ENCODE data around the gene ZNF740. TPM values are rescaled to one million over a fixed set of nuclear protein-coding genes. Genes with fewer than 3 reads are reported as not detected.
A peak's percentile ranks its signal among the peaks of the same experiment; 100 is the strongest.

ZNF740 gene
- total and polyA plus RNA-seq, 2 of the 4 experiments (the other 2 are of a cell fraction), result 13.1 to 14.0 TPM

DNA sequence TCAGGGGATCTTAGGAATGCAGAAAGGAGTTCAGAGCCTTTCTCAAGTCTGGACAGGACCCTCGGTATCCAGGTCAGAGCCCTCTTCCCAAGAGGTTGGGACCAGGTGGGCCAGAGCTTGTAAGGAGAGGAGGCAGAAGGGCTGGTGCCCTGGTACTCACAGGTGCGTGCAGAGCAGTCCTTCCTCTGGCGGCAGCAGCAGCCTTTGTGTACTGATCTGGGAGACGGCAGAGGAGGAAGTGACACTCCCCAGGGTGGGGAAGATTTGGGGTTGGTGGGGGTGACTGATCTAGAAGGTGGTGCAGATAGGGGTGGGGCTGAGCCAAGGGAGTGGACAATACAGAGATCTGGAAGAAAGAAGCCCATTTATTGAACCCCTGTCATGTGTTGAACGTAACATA lies 26.5 kb downstream of the ZNF740 start, which contains the start of gene ITGB7:
Gene ITGB7 (minus strand): TSS at position 210 of the 400 bp plus-strand sequence. CDS start 6,808 bp downstream, outside the sequence.
- peak within 1 kb of the TSS; percentile 62 for H3K18ac ChIP-seq (ENCODE audit: low read depth, low read length)
- H3K4me3 ChIP-seq (ENCODE audit: insufficient read depth, low read depth, low read length), result no peak within 1 kb of the TSS
- H3K9me3 ChIP-seq (ENCODE audit: control insufficient read depth, insufficient read depth, low read length), result no peaks in the 10 kb centered on the region
- H3K27ac ChIP-seq (ENCODE audit: insufficient read depth, low read length), result peak within 1 kb of the TSS; percentile 55; the same call in 1 of the 2 replicates
- H3K14ac ChIP-seq (replicated peaks; ENCODE audit: low read depth, low read length), result peak within 1 kb of the TSS; percentile 83
- no peaks in the 10 kb centered on the region for H3K27me3 ChIP-seq (ENCODE audit: control insufficient read depth, insufficient read depth, low read length)
- peak within 1 kb of the TSS; percentile 66 for H2AK5ac ChIP-seq (ENCODE audit: low read depth, low read length)
- H3K36me3 ChIP-seq (ENCODE audit: control insufficient read depth, insufficient read depth, low read length), result peaks cover 23% of the 10 kb centered on the region
- H2BK20ac ChIP-seq (ENCODE audit: low read depth, low read length), result peak within 1 kb of the TSS; percentile 73
- DNase-seq (no peak), ATAC-seq (ENCODE audit: low read depth) (no peak)
- dilution Hi-C loops (cut with HindIII; ENCODE audit: low sequenced_read_pairs, unreplicated experiment), result no loop called here
- H4K91ac ChIP-seq (ENCODE audit: insufficient read depth, low read depth, low read length), result peak within 1 kb of the TSS; percentile 76
- peak within 1 kb of the TSS; percentile 12; the same call in 1 of the 2 replicates for H3K9ac ChIP-seq (ENCODE audit: low read depth, low read length)
- peak within 1 kb of the TSS; percentile 12 to 82 for H4K8ac ChIP-seq (ENCODE audit: low read depth in 2 of 2, low read length in 2 of 2)
- H3K23ac ChIP-seq (ENCODE audit: low read depth, low read length), result peak within 1 kb of the TSS; percentile 56
- H2BK120ac ChIP-seq (ENCODE audit: low read depth, low read length), result peak within 1 kb of the TSS; percentile 88
- H3K4me2 ChIP-seq (ENCODE audit: low read depth, low read length), result no peak within 1 kb of the TSS; the same call in 1 of the 2 replicates
- intact Hi-C loops (cut with micrococcal nuclease), result no loop called here
- peak within 1 kb of the TSS; percentile 88 for H3K4ac ChIP-seq (ENCODE audit: low read depth, low read length)
- CTCF ChIA-PET, result interaction anchor here (1.6 kb wide), 1 partner anchor 10 kb away, joined by 4 read pairs; no protein-coding TSS in a partner anchor
- peak within 1 kb of the TSS; percentile 82 for H2AK9ac ChIP-seq (replicated peaks; ENCODE audit: low read depth, low read length, poor library complexity)
- H3K79me1 ChIP-seq (ENCODE audit: low read depth in 1 of 2, low read length in 2 of 2), result peaks cover 0 to 2% of the 10 kb centered on the region in 2 experiments; a peak in 2 of 4 replicates
- POLR2A ChIA-PET (ENCODE audit: unreplicated experiment), result no interaction called here
- no peaks in the 10 kb centered on the region for H4K20me1 ChIP-seq (ENCODE audit: insufficient read depth, low read length)
- no TSS peak for BruUV-seq (replicated peaks)
- WGBS, 2 experiments (ENCODE audit: extremely low coverage in 2 of 2, insufficient read length in 1 of 2), result 67% methylated on average over 2 of the region's 5 CpGs; no CpG with 5 or more reads in 1 of the 2 experiments
- H4K5ac ChIP-seq (ENCODE audit: low read depth, low read length), result peak within 1 kb of the TSS; percentile 70
- peak within 1 kb of the TSS; percentile 69 for H2AFZ ChIP-seq (replicated peaks; ENCODE audit: low read length, poor library complexity)
- H2BK5ac ChIP-seq (ENCODE audit: low read depth, low read length, poor library complexity, severe bottlenecking), result peak within 1 kb of the TSS; percentile 61
- peaks cover 8% of the 10 kb centered on the region for H3K4me1 ChIP-seq (ENCODE audit: control insufficient read depth, insufficient read depth, low read length)
- TF ChIP-seq CEBPB (IDR thresholded peaks at IDR 0.05; ENCODE audit: low read depth, low read length) (no peak), BHLHE40 (IDR thresholded peaks at IDR 0.05; ENCODE audit: low read depth, low read length) (no peak), FOS (IDR thresholded peaks at IDR 0.05; ENCODE audit: low read depth, low read length) (no peak), USF2 (IDR thresholded peaks at IDR 0.05; ENCODE audit: low read depth, low read length) (no peak), RAD21 (IDR thresholded peaks at IDR 0.05; ENCODE audit: low read length) (no peak), RFX5 (IDR thresholded peaks at IDR 0.05; ENCODE audit: low read depth, low read length) (no peak), CHD1 (IDR thresholded peaks at IDR 0.05; ENCODE audit: low read depth, low read length) (no peak), POLR2A (IDR thresholded peaks at IDR 0.05; ENCODE audit: low read depth, low read length) (no peak), NFE2L2 (IDR thresholded peaks at IDR 0.05; ENCODE audit: low read depth, low read length) (no peak), MAZ (IDR thresholded peaks at IDR 0.05; ENCODE audit: borderline replicate concordance, low read depth, low read length) (no peak), RCOR1 (IDR thresholded peaks at IDR 0.05; ENCODE audit: insufficient replicate concordance, low read length) (no peak), ELK1 (IDR thresholded peaks at IDR 0.05; ENCODE audit: borderline replicate concordance, low read depth, low read length) (no peak), MXI1 (IDR thresholded peaks at IDR 0.05; ENCODE audit: borderline replicate concordance, low read depth, low read length) (no peak), MAFK (IDR thresholded peaks at IDR 0.05; ENCODE audit: low read depth, low read length) (no peak), SMC3 (IDR thresholded peaks at IDR 0.05; ENCODE audit: low read depth, low read length) (no peak)
- TF ChIP-seq, protein P1, sequence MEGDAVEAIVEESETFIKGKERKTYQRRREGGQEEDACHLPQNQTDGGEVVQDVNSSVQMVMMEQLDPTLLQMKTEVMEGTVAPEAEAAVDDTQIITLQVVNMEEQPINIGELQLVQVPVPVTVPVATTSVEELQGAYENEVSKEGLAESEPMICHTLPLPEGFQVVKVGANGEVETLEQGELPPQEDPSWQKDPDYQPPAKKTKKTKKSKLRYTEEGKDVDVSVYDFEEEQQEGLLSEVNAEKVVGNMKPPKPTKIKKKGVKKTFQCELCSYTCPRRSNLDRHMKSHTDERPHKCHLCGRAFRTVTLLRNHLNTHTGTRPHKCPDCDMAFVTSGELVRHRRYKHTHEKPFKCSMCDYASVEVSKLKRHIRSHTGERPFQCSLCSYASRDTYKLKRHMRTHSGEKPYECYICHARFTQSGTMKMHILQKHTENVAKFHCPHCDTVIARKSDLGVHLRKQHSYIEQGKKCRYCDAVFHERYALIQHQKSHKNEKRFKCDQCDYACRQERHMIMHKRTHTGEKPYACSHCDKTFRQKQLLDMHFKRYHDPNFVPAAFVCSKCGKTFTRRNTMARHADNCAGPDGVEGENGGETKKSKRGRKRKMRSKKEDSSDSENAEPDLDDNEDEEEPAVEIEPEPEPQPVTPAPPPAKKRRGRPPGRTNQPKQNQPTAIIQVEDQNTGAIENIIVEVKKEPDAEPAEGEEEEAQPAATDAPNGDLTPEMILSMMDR (conservative IDR thresholded peaks at IDR 0.05; ENCODE audit: low read depth, low read length), result no peak
- peak within 1 kb of the TSS; percentile 59; the same call in 1 of the 2 replicates for H3K56ac ChIP-seq (ENCODE audit: extremely low read depth, insufficient read depth, low read length)
- peaks cover 20% of the 10 kb centered on the region for H3K9me1 ChIP-seq (ENCODE audit: insufficient read depth, low read length)
- H2BK15ac ChIP-seq (ENCODE audit: low read depth, low read length), result peak within 1 kb of the TSS; percentile 38; the same call in 1 of the 3 replicates
- in situ Hi-C loops (cut with MboI; ENCODE audit: low sequenced_read_pairs), result no loop called here
